Activated CD8-positive, alpha-beta T cell treated with anti-CD3 and anti-CD28 coated beads, Interleukin-2, amount 10 ng/mL, durations not matched to agents 7 days and 5 days (primary cell): ENCODE measurements around the gene MRPL16. TPM values are rescaled to one million over a fixed set of nuclear protein-coding genes. Genes with fewer than 3 reads are reported as not detected.
"Not testable (repeated sequence)": the region's sequence is repeated elsewhere in the genome, so short reads cannot be mapped to it uniquely, and the experiment has no call there.

Experiments used
- ATAC-seq: fragments of 150-1000 bp; cut with Tn5 transposase; one replicate; pipeline ENCODE4 v1.10.0; 2021; ENCODE audit warnings: moderate library complexity
- CTCF ChIA-PET: fragments of 350-600 bp; sonication (Branson Sonifier 250); formaldehyde crosslinking; loops from one replicate; lab custom pipeline; 2021; ENCODE audit warnings: antibody characterized with exemption; lab: Charles Lee
- POLR2A ChIA-PET: fragments of 350-600 bp; sonication (Branson Sonifier 250); formaldehyde crosslinking; loops from one replicate; lab custom pipeline; 2021; ENCODE audit warnings: antibody characterized with exemption; lab: Charles Lee
- DNase-seq: peaks from one replicate; pipeline ENCODE4 v3.0.0-alpha.2; 2020
- H3K27ac Mint-ChIP-seq: one replicate; pipeline ENCODE4 v1.8.0; 2021; ENCODE audit warnings: mild to moderate bottlenecking, mixed read lengths
- H3K27me3 Mint-ChIP-seq: one replicate; pipeline ENCODE4 v1.8.0; 2021; ENCODE audit warnings: low read depth, mixed read lengths
- H3K36me3 Mint-ChIP-seq: one replicate; pipeline ENCODE4 v1.8.0; 2021; ENCODE audit warnings: low read depth, mixed read lengths
- H3K4me1 Mint-ChIP-seq: one replicate; pipeline ENCODE4 v1.8.0; 2021; ENCODE audit warnings: low read depth, mixed read lengths
- H3K4me3 Mint-ChIP-seq: one replicate; pipeline ENCODE4 v1.8.0; 2021; ENCODE audit warnings: mild to moderate bottlenecking, mixed read lengths
- H3K9me3 Mint-ChIP-seq: one replicate; pipeline ENCODE4 v1.8.0; 2022; ENCODE audit warnings: mixed read lengths; ENCODE audit not compliant: insufficient read depth
- total RNA-seq, 2 experiments: library from RNA; stranded (reverse); gene quantifications; one replicate each; pipeline ENCODE4 v1.2.3, GENCODE V29; 2021

MRPL16 gene
- total RNA-seq = 10 to 100 TPM; 85.7 to 86.0 TPM

DNA sequence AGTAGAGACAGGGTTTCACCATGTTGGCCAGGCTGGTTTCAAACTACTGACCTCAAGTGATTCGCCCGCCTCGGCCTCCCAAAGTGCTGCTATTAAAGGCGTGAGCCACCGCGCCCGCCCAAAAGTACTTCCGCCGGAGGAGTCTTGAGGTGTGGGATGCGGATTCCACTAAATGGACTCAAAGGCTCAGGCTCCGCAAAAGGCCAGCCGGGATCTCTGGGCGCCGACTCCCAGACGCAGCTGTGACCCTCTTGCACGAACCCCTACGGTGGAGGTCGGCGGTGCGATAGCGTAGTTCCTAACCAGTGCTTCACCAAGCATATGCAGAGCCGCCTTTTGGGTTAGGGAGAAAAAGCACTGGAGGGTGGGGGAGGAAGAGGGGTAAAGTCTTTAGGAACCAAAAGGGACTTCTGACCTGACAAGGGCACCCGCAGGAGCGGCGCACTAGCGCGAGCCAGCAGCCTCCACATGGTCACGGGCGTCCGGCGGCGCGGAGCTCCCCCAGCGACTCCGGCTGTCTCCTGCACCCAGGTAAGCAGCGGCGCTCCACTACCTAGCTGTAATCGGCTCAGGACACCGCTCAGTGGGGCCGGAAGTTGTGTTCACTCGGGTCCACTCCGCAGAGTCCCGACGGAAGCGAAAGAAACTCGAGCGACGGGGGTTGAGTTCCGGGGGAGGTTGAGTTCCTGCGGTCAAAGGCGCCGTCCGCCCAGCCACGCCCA lies at the start of gene MRPL16:
Gene MRPL16 (minus strand): TSS at position 590 of the 722 bp plus-strand sequence. CDS start 120 bp downstream, at position 470.
- POLR2A ChIA-PET = interaction anchor here (0.6 to 1.4 kb wide), 4 partner anchors 43 to 260 kb away, joined by 3 to 6 read pairs (median 6); partner anchors contain the start of genes PATL1 and STX3
- ATAC-seq (peak; percentile 99), DNase-seq (peak; percentile 95)
- Mint-ChIP-seq H3K4me3 (peak within 1 kb of the TSS; percentile 93), H3K9me3 (no peaks in the 10 kb centered on the region), H3K36me3 (peaks cover 36% of the 10 kb centered on the region), H3K27me3 (no peaks in the 10 kb centered on the region), H3K4me1 (peaks cover 52% of the 10 kb centered on the region), H3K27ac (peak within 1 kb of the TSS; percentile 94)
- CTCF ChIA-PET = interaction anchor here (0.7 to 4.4 kb wide), 12 partner anchors 9 to 196 kb away, joined by 3 to 55 read pairs (median 4); partner anchors contain the start of genes PATL1 and STX3

DNA sequence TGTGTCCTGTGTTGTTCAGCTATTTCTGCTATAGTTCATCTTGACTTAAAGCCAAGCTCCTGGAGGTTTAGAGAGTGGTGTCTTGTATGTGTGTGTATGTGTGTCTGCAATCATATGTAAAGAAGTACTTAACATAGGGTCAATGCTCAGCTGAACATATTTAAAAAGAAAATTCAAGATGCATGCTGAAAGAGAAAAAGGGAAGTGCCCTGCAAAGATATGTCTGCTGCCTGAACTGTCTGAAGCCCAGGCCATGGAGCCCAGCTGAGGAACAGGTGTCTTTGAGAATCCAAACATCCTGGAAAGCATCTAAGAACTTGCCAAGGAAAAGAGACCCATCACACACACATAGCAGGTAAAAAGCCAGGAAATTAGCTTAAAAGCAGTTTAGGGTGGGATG lies 49.1 kb upstream of the MRPL16 start:
- no peak overlapping the region for H3K27ac Mint-ChIP-seq
- no peak overlapping the region for H3K4me3 Mint-ChIP-seq
- DNase-seq = no peak
- ATAC-seq = no peak
- peaks cover 14% of the 10 kb centered on the region for H3K4me1 Mint-ChIP-seq
- CTCF ChIA-PET = interaction anchor here (1.0 kb wide), 1 partner anchor 50 kb away, joined by 4 read pairs; no protein-coding TSS in a partner anchor
- no peaks in the 10 kb centered on the region for H3K9me3 Mint-ChIP-seq
- POLR2A ChIA-PET = interaction anchor here (0.6 kb wide), 1 partner anchor 164 kb away, joined by 3 read pairs; no protein-coding TSS in a partner anchor
- H3K36me3 Mint-ChIP-seq = no peaks in the 10 kb centered on the region
- H3K27me3 Mint-ChIP-seq = peaks cover 9% of the 10 kb centered on the region

DNA sequence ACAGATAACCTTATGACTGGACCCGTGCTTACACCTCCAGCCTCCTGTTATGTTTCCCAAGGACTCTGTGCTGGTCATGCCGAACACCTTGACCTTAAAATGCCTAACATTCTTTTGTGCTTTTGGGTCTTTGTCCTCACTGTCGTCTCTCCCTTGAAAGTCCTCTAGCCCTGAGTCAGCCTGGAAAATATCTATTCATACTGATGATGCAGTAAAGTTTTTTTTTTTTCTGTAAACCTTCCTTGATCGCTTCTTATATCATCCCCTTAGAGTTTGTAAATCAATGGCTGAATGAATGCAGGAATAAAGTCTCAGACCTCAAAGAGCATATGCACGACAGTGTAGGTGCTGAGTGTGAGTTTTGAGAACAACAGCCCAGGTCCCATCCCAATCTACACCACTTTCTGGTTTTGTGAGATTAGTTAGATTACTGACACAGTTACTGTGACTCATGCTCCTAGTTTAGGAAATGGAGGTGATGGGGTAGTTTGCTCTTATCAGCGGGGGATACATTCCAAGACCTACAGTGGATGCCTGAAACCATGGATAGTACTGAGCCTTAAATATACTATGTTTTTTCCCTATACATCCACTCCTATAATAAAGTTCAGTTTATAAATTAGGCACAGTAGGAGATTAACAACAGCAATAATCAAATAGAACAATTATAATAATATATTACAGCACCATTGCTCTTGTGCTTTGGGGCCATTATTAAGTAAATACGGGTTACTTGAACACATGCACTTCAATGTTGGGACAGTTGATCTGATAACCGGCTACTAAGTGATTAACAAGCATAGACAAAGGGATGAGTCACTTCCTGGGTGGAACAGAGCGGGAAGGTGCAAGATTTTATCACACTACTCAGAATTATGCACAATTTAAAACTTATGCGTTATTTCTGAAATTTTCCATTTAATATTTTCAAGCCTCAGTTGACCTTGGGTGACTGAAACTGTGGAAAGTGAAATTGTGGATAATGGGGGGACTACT lies 47.2 kb upstream of the MRPL16 start:
- Mint-ChIP-seq H3K36me3 (no peaks in the 10 kb centered on the region), H3K4me3 (no peak overlapping the region)

DNA sequence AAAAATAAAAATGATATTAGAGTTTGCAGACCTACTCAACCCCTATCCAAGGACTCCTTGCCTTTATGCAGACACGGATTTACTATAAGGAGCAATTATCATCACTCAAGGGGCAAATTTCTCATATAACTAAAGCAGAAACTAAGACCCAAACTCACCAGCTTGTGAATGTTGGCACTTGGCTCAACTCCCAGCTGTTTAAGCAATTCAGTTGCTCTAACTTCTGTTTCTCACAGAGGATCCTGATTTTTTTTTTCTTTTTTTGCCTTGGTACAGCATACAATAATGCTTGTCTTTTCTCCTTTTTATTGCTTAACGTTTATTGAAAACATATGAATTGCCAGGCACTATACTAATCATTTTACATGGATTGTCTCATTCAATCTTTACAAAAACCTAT lies 44.3 kb upstream of the MRPL16 start:
- H3K36me3 Mint-ChIP-seq = no peaks in the 10 kb centered on the region

More for the DNA sequence above, 47.2 kb upstream of the MRPL16 start:
- CTCF ChIA-PET = no interaction called here
- peak; percentile 88 for ATAC-seq
- H3K27ac Mint-ChIP-seq = peak overlapping the region; percentile 62
- peak; percentile 26 for DNase-seq
- POLR2A ChIA-PET = no interaction called here
- H3K4me1 Mint-ChIP-seq = peaks cover 14% of the 10 kb centered on the region
- H3K27me3 Mint-ChIP-seq = peaks cover 7% of the 10 kb centered on the region
- H3K9me3 Mint-ChIP-seq = no peaks in the 10 kb centered on the region

DNA sequence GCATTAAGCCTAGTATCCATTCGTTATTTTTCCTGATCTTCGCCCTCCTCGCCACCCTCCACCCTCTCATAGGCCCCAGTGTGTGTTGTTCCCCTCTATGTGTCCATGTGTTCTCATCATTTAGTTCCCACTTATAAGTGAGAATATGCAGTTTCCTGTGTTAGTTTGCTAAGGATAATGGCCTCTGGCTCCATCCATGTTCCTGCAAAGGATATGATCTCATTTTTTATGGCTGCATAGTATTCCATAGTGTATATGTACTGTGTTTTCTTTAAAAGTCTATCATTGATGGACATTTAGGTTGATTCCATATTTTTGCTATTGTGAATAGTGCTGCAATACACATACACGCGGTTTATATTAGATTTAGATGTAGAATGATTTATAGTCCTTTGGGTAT lies 40.8 kb upstream of the MRPL16 start:
- CTCF ChIA-PET, H3K27me3 Mint-ChIP-seq, ATAC-seq, DNase-seq, H3K4me3 Mint-ChIP-seq, H3K27ac Mint-ChIP-seq, H3K36me3 Mint-ChIP-seq, POLR2A ChIA-PET, H3K4me1 Mint-ChIP-seq, H3K9me3 Mint-ChIP-seq: not testable (repeated sequence)

More for the DNA sequence above, 44.3 kb upstream of the MRPL16 start:
- no peaks in the 10 kb centered on the region for H3K9me3 Mint-ChIP-seq
- CTCF ChIA-PET = interaction anchor here (1.0 kb wide), 1 partner anchor 9 kb away, joined by 3 read pairs; no protein-coding TSS in a partner anchor
- POLR2A ChIA-PET = no interaction called here
- H3K27ac Mint-ChIP-seq = no peak overlapping the region
- ATAC-seq = no peak
- no peak overlapping the region for H3K4me3 Mint-ChIP-seq
- H3K27me3 Mint-ChIP-seq = peaks cover 2% of the 10 kb centered on the region
- peaks cover 14% of the 10 kb centered on the region for H3K4me1 Mint-ChIP-seq
- no peak for DNase-seq

DNA sequence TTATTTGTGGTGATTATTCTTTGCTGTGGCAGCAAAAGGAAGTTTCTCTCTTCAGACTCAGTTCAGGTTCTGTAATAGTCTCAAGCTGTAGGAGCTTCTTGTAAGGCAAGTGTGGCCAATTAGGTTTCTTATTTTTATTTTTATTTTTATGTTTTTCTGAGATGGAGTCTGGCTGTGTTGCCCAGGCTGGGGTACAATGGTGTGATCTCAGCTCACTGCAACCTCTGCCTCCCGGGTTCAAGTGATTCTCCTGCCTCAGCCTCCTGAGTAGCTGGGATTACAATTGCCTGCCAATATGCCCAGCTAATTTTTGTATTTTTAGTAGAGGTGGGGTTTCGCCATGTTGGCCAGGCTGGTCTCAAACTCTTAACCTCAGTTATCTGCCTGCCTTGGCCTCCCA lies 39.0 kb upstream of the MRPL16 start:
- H3K4me1 Mint-ChIP-seq, H3K27ac Mint-ChIP-seq, H3K27me3 Mint-ChIP-seq, POLR2A ChIA-PET, H3K36me3 Mint-ChIP-seq, ATAC-seq, H3K9me3 Mint-ChIP-seq, H3K4me3 Mint-ChIP-seq, DNase-seq: not testable (repeated sequence)
- CTCF ChIA-PET = interaction anchor here (1.4 to 1.5 kb wide), 2 partner anchors 17 to 27 kb away, joined by 3 to 4 read pairs; partner anchors contain the start of gene TCN1

DNA sequence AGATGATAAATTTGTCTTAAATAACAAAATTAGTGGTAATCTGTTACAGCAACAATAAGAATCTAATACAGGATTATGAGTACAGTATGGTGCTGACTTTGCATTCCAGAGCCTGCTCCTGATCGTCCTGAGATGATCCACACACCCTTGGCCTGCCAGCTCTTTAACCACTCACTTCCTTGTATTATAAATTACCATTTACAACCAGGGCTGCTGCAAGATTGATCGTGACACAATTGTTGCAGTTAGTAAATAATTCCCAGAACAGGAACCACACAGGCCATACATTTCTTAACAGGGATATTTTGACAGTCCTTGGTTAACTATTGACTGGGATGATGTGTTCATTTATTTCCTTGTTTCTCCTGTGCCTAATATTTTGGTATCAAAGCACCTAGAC lies 38.6 kb upstream of the MRPL16 start:
- ATAC-seq (no peak), DNase-seq (no peak)
- no peaks in the 10 kb centered on the region for H3K9me3 Mint-ChIP-seq
- H3K27ac Mint-ChIP-seq = no peak overlapping the region
- H3K4me3 Mint-ChIP-seq = no peak overlapping the region
- POLR2A ChIA-PET = no interaction called here
- no peaks in the 10 kb centered on the region for H3K4me1 Mint-ChIP-seq
- CTCF ChIA-PET = interaction anchor here (1.4 to 1.5 kb wide), 2 partner anchors 17 to 26 kb away, joined by 3 to 4 read pairs; partner anchors contain the start of gene TCN1
- H3K36me3 Mint-ChIP-seq = no peaks in the 10 kb centered on the region
- H3K27me3 Mint-ChIP-seq = peaks cover 2% of the 10 kb centered on the region

DNA sequence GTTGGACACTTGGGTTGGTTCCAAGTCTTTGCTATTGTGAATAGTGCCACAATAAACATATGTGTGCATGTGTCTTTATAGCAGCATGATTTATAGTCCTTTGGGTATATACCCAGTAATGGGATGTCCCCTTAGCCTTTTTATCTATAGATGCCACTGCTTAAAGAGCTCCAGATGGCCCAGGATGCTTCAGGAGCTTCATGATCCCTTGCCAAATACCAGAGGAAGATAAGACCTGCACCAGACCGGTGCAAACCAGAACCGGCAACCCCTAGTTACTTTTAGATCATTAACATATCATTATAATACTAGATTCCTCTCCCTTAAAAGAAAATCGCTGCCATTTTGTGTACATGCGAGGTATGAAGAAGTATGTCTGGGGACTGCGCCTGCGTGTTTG lies 37.9 kb upstream of the MRPL16 start:
- DNase-seq, H3K4me1 Mint-ChIP-seq, H3K27ac Mint-ChIP-seq, H3K4me3 Mint-ChIP-seq, POLR2A ChIA-PET, ATAC-seq, H3K27me3 Mint-ChIP-seq, H3K9me3 Mint-ChIP-seq, H3K36me3 Mint-ChIP-seq: not testable (repeated sequence)
- CTCF ChIA-PET = interaction anchor here (1.4 to 1.5 kb wide), 2 partner anchors 18 to 26 kb away, joined by 3 to 4 read pairs; partner anchors contain the start of gene TCN1

DNA sequence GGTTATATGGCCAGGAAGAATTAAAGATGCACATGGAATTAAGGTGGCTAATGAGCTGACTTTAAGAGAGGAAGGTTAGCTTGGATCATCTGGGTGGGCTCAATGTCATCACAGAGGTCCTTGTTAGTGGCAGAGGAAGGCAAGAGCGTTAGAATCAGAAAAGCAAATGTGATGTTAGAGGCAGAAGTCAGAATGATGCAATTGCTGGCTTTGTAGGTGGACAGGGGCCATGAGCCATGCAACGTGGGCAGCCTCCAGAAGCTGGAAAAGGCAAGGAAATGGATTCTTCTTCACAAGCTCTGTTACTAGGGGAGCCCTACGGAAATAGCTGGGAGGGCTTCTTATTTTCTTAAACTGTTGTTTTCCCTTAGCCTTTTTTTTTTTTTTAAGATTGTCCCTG lies 37.0 kb upstream of the MRPL16 start:
- H3K27ac Mint-ChIP-seq = no peak overlapping the region
- CTCF ChIA-PET = no interaction called here
- H3K27me3 Mint-ChIP-seq = no peaks in the 10 kb centered on the region
- no peak overlapping the region for H3K4me3 Mint-ChIP-seq
- DNase-seq = no peak
- ATAC-seq = no peak
- no peaks in the 10 kb centered on the region for H3K36me3 Mint-ChIP-seq
- H3K9me3 Mint-ChIP-seq = no peaks in the 10 kb centered on the region
- no peaks in the 10 kb centered on the region for H3K4me1 Mint-ChIP-seq
- POLR2A ChIA-PET = no interaction called here

DNA sequence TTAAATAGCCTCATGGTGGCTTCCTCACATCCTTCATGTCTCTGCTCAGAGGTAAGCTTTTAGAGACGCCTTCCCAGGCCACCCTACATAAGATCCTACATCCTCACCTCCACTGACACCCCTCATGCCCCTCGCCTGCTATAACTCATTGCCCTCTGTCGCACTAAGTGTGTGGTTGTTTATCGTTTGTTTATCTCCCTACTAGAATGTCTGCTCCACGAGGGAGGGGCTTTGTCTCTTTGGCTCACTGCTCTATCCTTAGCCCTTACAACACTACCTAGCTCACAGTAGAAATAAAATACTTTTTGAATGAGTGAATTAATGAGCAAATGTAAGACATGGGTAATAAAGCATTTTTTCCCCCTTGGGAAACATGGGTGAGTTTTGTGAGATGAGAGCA lies 36.0 kb upstream of the MRPL16 start:
- CTCF ChIA-PET = interaction anchor here (1.1 kb wide), 1 partner anchor 8 kb away, joined by 3 read pairs; no protein-coding TSS in a partner anchor
- H3K9me3 Mint-ChIP-seq = no peaks in the 10 kb centered on the region
- POLR2A ChIA-PET = interaction anchor here (0.5 kb wide), 1 partner anchor 322 kb away, joined by 4 read pairs; no protein-coding TSS in a partner anchor

DNA sequence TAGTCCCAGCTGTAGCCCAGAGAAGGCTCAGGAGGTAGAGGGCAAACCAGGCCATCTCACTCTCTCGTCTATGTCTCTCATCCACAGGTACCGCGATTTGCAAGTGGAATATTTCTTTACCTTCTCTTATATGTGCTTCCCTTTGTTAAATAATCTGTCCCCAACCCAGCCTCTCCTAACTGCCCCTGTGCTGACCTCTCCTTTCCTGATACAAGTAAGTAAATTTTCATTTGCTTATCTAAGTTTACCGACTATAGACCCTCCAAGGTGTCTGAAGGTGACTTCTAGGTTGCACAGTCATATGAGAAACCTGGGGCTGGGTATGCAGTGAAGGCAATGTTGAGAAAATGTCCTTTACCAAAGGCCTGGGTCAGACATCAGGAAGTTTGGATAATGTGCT lies 34.8 kb upstream of the MRPL16 start, which contains the start of gene CBLIF:
Gene CBLIF (minus strand): TSS at position 101 of the 400 bp plus-strand sequence. CDS start 46 bp downstream, at position 55.
- H3K27ac Mint-ChIP-seq = no peak within 1 kb of the TSS
- no peaks in the 10 kb centered on the region for H3K27me3 Mint-ChIP-seq
- H3K4me1 Mint-ChIP-seq = no peaks in the 10 kb centered on the region
- H3K36me3 Mint-ChIP-seq = no peaks in the 10 kb centered on the region
- DNase-seq = no peak
- ChIA-PET CTCF (interaction anchor here (1.1 kb wide), 1 partner anchor 9 kb away, joined by 3 read pairs; no protein-coding TSS in a partner anchor), POLR2A (no interaction called here)
- ATAC-seq = no peak
- H3K9me3 Mint-ChIP-seq = no peaks in the 10 kb centered on the region
- H3K4me3 Mint-ChIP-seq = no peak within 1 kb of the TSS

More for the DNA sequence above, 36.0 kb upstream of the MRPL16 start:
- Mint-ChIP-seq H3K36me3 (no peaks in the 10 kb centered on the region), H3K4me3 (no peak overlapping the region), H3K27ac (no peak overlapping the region), H3K27me3 (no peaks in the 10 kb centered on the region), H3K4me1 (no peaks in the 10 kb centered on the region)
- DNase-seq (no peak), ATAC-seq (no peak)
